GM19239 (cell line): ENCODE data around the gene CCDC78.

ENCODE experiments used
- DNase-seq: peaks from one replicate; pipeline ENCODE4 v3.0.0; 2011; ENCODE audit warnings: low spot score; ENCODE audit not compliant: insufficient read length
- FAIRE-seq: peaks from 2 replicates; lab custom pipeline; 2011; peaks lifted over from hg19 to GRCh38; lab: Jason Lieb, UNC

The CCDC78 gene

DNA sequence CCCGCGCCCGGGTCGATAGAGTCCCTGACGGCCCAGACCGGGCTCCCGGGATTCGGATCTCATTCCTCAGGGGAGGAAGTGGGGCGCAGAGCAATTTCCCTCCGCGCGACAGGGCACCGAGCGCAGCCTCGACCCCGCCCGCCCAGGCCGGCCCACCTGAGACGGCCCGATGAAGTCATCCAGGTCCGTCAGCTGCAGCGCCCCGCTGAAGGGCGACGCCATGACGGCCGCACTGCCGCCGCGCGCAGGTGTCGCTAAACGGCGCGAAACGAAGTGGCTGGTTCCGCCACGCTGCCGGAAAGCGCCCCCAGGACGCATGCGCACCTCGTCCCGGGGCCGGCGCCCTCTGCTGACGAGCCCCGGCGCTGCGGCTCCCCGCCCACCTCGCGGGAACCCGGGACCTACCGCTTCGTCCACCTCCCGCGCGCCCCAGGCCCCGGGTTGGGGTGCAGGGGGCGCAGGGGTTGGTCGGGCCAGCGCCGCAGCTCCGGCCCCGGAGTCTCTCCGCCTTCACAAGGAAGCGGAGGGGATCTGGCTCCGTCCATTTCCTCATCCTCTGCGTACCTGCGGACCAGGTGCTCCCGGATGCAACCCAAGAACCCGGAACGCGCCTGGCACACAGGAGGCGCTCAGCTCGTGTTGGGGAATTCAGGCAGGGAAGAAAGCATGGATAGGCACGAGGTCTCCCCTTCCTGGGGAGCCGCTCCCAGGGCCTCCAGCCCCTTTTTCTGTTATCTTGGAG, 14.7 kb upstream of the CCDC78 start, which contains the start of gene CIAO3:
Gene CIAO3 (minus strand): TSS at position 234 of the 742 bp plus-strand sequence. CDS start 12 bp downstream, at position 222.
- FAIRE-seq (no peak), DNase-seq (peak; percentile 98)

DNA sequence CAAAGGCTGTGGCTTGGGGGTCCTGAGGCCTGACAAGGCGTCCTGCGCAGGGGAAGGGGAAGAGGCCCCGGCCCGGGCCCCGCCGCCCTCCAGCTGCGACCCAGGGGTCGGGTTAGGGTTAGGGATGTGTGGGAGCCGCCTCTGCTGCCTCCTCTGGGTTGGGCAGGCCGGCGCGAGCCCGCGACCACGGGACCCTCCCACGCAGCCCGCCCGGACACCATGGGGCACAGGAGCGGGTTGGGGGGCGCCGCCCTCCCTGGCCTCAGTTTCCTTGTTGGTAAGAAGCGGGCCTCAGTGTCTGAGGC, 14.2 kb upstream of the CCDC78 start:
- DNase-seq (no peak), FAIRE-seq (no peak)

DNA sequence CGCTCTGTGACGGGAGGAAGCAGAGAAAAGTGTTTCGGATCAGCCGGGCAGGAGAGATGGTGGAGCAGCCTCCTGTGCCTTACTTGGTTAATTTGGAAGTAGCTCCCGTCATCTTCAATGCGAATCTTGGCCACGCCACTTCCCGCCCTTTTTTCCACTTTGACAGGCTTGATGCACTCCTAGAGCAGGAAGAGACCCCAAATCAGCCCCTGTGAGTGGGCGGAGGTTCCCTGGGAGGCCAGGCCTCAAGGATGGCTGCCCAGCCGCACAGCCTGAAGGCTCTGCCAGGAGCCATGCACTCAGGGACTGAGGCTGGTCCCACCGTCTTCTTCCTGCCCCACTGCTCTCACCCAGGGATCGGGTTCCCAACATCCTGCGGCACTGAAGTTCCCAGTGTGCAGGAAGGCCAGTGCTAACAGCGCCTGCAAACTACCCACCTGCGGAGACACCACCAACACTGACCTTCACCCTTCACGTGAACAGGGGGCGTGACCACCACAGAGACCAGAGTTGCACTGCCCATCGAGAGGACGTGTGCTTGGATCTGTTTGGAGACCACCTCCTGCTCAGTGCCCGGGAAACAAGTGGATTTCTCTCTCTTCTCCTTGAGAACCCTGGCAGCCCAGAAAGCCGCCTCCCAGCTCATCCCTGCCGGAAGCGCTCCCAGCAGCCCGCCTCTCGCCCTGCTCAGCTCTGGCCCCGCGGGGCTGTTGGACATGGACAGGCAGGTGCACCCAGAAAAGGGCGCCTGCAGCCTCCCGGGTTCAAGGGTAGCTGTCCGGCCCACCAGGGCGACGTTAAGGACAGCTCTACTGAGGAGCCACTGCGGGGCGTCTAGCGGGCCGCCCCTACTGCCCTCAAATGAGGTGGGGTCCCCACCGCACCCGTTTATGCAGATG, 13.6 kb upstream of the CCDC78 start:
- DNase-seq (no peak), FAIRE-seq (no peak)

DNA sequence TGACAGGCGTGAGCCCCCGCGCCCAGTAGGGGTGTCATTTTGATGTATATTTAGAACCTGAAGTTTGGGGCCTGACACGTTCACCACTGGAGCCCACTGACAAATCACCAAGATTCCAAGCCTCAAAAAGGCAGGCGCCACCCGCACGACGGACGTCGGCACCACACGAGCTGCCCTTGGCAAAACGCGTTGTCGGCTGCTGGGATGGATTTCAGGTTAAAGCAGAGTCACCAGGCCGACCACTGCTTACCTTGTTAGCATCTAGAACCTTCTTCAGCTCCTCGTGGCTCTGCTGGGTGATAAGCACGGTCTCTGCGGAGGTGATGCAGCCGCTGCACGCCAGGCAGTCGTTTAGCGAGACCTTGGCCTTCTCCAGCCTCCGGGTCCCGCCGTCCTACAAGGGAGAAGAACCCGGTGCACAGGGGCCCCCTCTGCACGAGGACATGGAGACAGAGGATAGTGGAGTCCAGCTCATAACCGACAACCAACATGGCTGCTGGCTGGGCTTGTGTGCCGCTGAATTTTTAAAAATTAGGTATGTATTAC, 10.8 kb upstream of the CCDC78 start:
- DNase-seq (no peak), FAIRE-seq (no peak)

DNA sequence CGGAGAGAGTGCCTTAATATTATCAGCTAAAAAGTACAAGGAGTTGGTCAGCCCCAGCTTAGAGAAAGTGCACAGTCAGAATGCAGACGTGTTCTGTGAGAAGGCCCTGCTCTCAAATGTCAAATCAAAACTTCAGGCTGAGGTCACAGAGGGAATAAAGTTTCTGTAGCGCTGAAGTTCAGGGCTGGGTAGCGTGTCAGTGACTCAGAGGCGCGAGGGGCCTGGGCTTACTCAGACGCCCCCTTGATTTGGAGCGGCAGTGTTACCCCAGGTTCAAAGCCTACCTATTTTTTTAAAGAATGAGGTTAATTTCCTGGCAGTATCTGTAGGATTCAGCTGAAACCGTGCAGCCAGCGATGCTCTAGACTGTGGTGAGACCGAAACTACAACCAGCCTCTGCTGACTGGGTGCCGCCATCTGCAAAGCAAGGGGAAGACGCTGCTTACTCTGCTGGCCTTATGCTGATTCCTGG, 9.8 kb upstream of the CCDC78 start:
- DNase-seq (no peak), FAIRE-seq (peak; percentile 68)

DNA sequence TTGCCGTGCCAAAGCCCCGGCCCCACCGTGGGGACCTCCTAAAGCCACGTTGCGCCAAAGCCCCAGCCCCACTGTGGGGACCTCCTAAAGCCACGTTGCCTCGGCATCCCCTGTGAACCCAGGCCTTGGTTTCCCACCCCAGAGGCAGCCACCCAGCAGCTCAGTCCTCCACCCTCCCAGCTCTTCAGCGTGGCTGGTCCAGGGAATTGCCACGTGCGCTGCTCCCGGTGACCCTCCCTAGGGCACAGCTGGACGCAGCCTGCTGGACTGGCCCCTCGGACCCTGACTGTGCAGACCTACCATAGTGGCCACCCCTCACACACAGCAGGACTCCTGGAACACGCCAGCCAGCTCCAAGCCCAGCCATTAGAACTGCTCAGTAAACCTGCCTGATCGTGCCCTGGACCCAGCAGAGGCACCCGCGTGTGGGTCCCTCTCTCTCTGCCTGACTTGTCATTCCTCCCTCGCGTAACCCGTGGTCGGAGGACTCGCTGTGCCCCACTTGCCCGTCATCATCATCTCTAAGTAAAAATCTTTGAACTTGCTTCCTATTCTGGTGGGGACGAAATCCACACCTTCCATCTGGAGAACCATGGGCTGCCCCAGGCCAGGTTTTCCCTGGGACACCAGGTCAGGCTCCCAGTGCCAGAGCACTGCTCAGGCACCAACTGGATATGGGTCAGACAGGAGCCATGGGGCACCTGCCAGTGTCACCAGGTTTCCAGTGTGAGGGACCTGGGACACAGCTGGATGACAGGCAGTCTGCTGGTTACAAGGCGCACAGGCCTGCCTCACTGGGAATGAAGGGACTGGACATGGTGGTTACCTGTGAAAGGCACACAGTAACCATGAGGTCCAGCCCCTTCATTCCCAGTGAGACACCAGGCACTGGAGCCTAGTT, 9.0 kb upstream of the CCDC78 start:
- DNase-seq (no peak), FAIRE-seq (peak; percentile 53)

DNA sequence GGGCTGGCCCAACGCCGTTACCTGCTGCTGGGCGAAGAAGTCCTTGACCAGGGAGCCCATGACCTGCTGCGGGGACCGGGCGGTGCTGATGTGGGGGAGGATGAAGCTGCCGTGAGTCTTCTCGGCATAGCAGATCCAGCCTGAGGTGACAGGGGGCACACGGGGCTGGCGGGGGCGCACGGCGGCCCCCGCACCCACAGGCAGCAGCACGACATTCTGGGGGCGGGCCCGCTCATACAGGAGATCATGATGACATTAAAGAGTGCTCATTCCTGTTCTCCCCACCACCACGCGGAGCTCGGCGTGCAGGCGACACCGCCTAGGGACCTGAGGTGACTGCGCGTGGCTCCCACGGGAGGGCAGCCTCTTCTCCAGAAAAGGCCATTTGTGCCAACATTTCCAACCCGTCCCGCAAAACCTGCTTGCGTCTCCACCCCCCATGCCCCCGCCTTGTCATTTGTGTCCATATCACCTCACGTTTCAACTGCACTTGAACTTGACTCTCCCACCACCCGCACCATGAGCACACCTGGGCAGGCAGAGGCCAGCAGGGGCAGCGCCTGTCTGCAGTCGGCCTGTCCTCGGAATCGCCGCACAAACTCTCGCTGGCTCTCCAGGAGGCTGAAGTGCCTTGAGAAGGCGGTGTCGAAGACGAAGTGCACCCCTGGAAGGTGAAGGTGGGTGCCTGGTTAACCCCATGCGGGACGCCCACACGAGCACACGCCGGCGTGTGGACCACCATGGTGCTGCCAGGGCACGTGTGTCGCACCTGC, 8.2 kb upstream of the CCDC78 start:
- no peak for DNase-seq
- no peak for FAIRE-seq

DNA sequence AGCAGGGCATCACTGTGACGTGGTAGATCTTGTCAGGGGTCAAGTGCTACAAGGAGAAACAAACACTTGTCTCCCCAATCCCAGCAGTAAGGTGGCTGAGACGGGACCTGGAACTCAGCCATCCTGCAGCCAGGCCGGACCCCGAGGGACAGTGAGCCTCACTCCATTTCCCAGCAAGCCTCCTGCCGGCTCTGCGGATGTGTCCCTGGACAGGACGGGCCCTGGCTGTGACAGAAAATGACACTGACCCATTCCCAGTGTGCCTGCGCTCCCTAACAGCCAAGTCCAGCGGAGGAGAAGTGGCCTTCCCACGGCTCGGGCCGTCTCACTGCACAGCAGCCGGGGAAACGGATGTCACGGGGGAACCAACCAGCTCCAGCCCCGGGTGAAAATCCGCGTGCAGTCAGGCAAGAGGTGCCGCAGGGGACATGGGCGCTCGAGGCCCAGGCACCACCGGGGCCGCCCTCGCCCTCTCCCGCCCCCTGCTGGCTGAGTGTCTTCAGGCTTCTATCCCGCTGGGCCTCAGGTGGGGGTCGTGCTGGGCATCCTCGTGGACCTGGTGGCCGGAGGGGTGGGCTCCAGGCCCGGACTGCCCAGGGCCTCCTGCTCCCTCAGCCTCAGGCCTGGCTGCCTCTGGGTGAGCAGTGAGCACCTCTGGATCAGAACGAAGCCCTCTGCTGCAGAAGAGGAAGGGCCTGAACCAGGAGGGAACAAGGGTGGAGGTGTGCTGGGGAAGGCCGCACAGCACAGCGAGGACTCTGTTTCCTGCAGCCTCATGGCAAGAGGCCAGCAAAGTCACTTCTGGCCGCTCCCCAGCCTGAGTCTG, 7.4 kb upstream of the CCDC78 start:
- DNase-seq (no peak), FAIRE-seq (no peak)

DNA sequence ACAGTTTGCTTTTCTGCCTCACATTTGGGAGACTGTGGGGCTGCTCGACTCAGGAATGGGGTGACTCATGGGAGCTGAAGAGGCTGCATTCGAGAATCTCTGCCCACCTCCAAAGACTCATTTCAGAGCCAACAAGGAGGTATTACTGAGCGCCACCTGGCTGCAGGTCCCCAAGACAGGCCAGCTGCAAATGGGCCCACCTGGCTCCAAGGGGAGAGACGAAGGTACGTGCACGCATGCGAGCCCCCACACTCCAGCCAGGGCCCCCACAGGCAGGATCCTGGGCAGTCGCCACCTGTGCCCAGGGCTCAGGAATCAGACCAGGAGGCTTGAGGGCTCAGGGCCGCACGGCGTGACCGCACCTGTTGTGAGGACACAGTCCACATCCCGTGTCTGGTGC, 6.7 kb upstream of the CCDC78 start:
- FAIRE-seq: no peak
- no peak for DNase-seq

DNA sequence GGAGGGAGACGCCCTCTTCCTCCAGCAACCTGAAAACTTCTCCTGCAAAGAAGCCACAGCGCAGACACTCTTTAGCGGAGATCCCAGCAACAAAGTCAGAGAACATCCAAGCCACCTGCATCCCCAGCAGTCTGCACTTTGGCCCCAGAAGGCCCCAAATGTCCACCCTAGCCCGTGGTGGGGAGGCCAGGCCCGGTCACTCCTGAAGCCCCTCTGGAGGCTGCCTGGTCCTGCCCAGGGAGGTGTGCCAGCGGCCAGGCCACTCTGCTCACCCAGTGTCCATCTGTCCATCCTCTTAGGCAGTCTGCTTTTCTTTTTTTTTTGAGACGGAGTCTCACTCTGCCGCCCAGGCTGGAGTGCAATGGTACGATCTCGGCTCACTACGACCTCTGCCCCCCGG, 6.1 kb upstream of the CCDC78 start:
- FAIRE-seq: no peak
- no peak for DNase-seq

DNA sequence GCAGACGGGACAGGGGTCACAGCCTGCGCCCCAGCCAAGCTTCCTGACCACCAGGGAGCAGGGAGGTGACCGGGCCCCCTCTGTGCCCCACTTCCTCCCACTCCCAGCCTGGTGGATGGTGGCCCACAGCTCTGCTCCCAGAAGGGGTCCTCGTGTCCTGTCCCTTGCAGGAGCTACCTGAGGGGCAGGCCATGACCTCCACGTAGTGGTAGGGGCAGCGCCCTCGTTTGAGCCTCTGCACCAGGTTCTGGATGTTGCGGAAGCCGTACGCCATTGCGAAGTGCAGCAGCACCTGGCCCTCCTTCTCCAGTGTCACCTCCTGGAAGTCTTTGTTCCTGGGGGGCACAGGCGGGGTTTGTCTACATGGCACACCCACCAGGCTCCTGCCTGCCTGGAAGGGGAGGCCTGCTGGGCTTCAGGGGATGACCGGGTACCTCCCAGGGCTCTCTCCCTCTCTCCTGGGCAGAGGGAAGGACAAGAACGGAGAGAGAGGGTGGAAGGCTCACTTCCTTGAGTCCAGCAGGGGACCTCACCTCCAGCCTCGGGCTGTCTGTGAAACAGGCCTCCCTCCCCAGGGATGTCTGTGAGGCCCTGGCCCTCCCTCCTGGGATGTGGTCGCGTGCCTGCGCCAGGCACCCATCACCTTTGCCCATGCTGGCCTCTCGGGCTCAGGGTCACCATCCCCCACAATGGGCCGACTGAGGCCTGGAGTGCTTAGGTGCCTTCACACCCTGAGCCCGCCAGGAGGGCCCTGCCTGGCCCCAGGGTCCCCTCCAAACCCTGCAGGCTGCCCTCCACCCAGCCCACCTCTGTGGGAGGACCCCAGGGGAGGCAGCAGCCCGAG, 4.6 kb upstream of the CCDC78 start:
- DNase-seq (no peak), FAIRE-seq (no peak)

DNA sequence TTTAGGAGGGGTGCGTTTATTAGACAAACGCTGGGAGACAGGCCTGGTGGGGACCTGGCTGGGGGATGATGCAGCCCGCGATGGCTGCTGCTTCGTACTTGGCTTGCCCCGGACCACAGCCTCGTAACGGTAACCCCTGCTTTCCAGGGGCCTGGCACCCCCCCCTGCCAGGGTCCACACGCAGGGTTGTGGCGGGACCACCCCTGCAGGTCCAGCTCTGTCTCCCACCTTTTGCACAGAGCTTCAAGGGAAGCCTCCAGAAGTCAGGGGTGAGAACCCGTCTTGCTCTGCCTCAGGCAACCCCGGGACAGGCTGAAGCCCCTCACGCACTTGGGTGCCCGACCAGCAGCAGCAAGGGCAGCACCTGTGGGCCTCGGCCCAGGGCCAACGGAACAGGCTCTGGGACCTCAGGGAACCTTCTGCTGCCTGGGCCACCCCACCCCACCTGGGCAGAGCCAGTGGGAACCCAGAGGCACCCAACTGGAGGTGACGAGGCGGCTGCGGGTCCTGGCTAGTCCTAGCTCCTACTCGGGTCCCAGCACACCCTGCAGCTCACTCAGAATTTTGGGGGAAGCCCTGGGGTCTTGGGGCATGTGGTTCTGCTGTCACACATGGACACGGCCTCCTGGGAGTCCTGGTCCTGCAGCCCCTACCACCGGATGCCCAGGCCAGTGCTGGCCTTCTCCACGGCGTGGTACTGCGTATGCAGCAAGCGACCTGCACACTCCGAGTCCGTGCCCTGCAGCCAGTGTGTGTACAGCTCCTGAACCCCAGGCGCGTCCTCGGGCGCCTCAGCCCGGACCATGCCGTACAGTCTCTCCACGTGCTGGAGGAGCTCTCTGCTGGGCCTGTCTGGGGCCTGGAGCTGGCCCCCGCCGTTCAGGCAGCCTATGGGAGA, 3.8 kb upstream of the CCDC78 start:
- FAIRE-seq: no peak

DNA sequence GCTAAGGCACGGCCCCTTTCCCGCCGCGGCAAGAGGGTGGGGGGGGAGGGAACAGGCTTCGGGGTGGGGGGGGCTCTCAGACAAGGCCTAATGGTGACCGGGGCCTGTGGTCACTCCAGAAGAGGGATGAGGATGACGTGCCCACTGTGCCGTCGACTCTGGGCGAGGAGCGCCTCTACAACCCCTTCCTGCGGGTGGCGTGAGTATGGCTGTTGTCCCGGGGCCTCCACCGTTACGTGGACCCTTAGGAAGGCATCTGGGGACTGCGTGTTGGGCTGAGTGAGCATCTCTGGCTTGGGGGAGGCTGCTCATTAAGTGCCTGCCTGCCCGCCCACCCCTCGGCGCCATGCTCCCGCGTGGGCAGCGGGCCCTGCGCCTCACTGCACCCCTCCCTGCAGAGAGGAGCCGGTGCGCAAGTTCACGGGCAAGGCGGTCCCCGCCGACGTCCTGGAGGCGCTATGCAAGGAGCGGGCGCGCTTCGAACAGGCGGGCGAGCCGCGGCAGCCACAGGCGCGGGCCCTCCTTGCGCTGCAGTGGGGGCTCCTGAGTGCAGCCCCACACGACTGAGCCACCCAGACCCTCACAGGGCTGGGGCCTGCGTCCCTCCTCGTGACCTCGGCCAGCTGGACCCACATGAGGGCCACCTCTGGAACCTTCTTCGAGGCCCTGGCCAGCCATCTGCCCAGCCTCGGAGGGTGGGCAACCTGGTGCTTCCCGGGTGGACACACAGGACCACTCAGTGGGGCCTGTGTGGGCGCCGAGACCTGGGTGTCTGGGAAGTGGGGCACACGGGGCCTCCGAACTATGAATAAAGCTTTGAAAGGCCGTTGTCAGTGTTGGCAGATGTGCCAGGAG, 2.9 kb upstream of the CCDC78 start:
- DNase-seq (no peak), FAIRE-seq (no peak)

More for the DNA sequence above, 3.8 kb upstream of the CCDC78 start:
- DNase-seq: no peak

DNA sequence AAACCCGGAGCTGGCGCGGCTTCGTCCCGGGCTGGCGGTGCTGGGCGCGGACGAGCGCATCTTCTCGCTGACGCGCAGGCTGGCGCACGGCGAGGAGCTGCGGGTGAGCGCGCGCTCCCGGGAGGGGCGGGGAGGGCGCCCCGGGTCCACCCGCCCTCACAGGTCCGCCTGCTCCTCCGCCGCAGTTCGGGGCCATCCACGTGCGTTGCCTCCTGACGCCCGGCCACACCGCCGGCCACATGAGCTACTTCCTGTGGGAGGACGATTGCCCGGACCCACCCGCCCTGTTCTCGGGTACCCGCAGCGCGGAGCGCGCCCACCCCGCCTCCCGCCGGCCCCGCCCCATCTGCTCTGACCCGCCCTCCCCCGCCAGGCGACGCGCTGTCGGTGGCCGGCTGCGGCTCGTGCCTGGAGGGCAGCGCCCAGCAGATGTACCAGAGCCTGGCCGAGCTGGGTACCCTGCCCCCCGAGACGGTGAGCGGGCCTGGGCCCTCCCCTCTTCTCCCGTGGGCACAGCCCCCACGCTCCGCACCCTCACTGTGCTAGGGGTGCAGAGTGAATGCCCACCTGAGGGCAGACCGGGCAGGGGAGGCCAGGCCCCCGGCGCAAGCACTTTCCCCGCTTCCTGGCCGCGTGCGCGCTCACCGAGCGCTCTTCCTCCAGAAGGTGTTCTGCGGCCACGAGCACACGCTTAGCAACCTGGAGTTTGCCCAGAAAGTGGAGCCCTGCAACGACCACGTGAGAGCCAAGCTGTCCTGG, 2.1 kb upstream of the CCDC78 start:
- FAIRE-seq: peak; percentile 87
- peak; percentile 91 for DNase-seq
